Keratinocyte (primary cell): ENCODE measurements around the gene CEP85L. TPM values are rescaled to one million over a fixed set of nuclear protein-coding genes. Genes with fewer than 3 reads are reported as not detected.

Experiments
- DNase-seq: peaks from one replicate; pipeline ENCODE4 v3.0.0-alpha.2; 2011; ENCODE audit warnings: low read depth, missing footprints, low spot score
- FAIRE-seq: peaks from 2 replicates; lab custom pipeline; 2011; peaks lifted over from hg19 to GRCh38; lab: Jason Lieb, UNC
- H2AFZ ChIP-seq: 2 replicates; pipeline ENCODE4 v1.6.0; 2012; ENCODE audit warnings: low read length, control low read depth, inconsistent platforms; ENCODE audit not compliant: control insufficient read depth
- H3K27ac ChIP-seq: 2 replicates; pipeline ENCODE4 v1.5.1; 2011; ENCODE audit warnings: low read length; ENCODE audit not compliant: control insufficient read depth, insufficient read depth
- H3K27me3 ChIP-seq: 3 replicates; pipeline ENCODE4 v1.6.0; 2011; ENCODE audit warnings: low read length; ENCODE audit not compliant: control insufficient read depth, insufficient read depth; ENCODE audit errors: extremely low read depth
- H3K36me3 ChIP-seq, 2 experiments: 2 replicates in 1 of 2; 3 replicates in 1 of 2; pipeline ENCODE4 v1.5.1; 2011; ENCODE audit warnings: low read length in 2 of 2, mild to moderate bottlenecking in 1 of 2; ENCODE audit not compliant: control insufficient read depth in 2 of 2, insufficient read depth in 2 of 2; ENCODE audit errors: extremely low read depth in 1 of 2
- H3K4me1 ChIP-seq: 3 replicates; pipeline ENCODE4 v1.5.1; 2011; ENCODE audit warnings: low read length; ENCODE audit not compliant: control insufficient read depth, insufficient read depth; ENCODE audit errors: extremely low read depth
- H3K4me2 ChIP-seq: 3 replicates; pipeline ENCODE4 v1.6.0; 2011; ENCODE audit warnings: low read depth, low read length; ENCODE audit not compliant: control insufficient read depth, insufficient read depth; ENCODE audit errors: extremely low read depth
- H3K4me3 ChIP-seq, 3 experiments: fragments of 200-600 bp in 1 of 3; sonication (generic) in 1 of 3; 2 replicates in 2 of 3; 3 replicates in 1 of 3; pipeline ENCODE4 v1.5.1; 2011 to 2016; ENCODE audit warnings: low read length in 3 of 3, mild to moderate bottlenecking in 3 of 3, control low read depth in 2 of 3, inconsistent platforms in 1 of 3, low read depth in 1 of 3, mixed read lengths in 1 of 3, mixed run types in 1 of 3, moderate library complexity in 1 of 3; ENCODE audit not compliant: control insufficient read depth in 2 of 3, insufficient read depth in 2 of 3; ENCODE audit errors: extremely low read depth in 1 of 3
- H3K79me2 ChIP-seq: 2 replicates; pipeline ENCODE4 v1.6.0; 2012; ENCODE audit warnings: low read length; ENCODE audit not compliant: control insufficient read depth, insufficient read depth
- H3K9ac ChIP-seq: 3 replicates; pipeline ENCODE4 v1.6.0; 2011; ENCODE audit warnings: low read length; ENCODE audit not compliant: control insufficient read depth, insufficient read depth; ENCODE audit errors: extremely low read depth
- H3K9me1 ChIP-seq: 3 replicates; pipeline ENCODE4 v1.6.0; 2011; ENCODE audit warnings: low read length; ENCODE audit not compliant: control insufficient read depth, insufficient read depth; ENCODE audit errors: extremely low read depth
- H3K9me3 ChIP-seq: 2 replicates; pipeline ENCODE4 v1.5.1; 2012; ENCODE audit warnings: low read depth, low read length; ENCODE audit not compliant: control insufficient read depth
- H4K20me1 ChIP-seq: 3 replicates; pipeline ENCODE4 v1.6.0; 2011; ENCODE audit warnings: low read length; ENCODE audit not compliant: control insufficient read depth, insufficient read depth; ENCODE audit errors: extremely low read depth
- EZH2 ChIP-seq: IDR thresholded peaks from one replicate; pipeline ENCODE4 v1.6.1; 2012; ENCODE audit warnings: inconsistent platforms, mild to moderate bottlenecking, low read length, moderate library complexity
- dilution Hi-C: fragments of 300-500 bp; cut with MboI; formaldehyde crosslinking; loops from one replicate; pipeline ENCODE4 v1.7.0; 2020; ENCODE audit warnings: low sequenced_read_pairs; ENCODE audit not compliant: extremely low pct_ligation_motif_present
- polyA plus RNA-seq, 5 experiments: library from polyadenylated mRNA; depleted of rRNA in 3 of 5; stranded (reverse) in 3 of 5; stranded (forward) in 1 of 5; unstranded in 1 of 5; fragments of >200 nt; gene quantifications; 1 replicate in 1 of 5; 2 replicates in 3 of 5; 3 replicates in 1 of 5; pipeline versions ENCODE4 v1.2.1 to v1.2.3, GENCODE V29; 2011 to 2012; ENCODE audit warnings: missing spikeins in 2 of 5, low read depth in 1 of 5, low replicate concordance in 1 of 5
- TF ChIP-seq, protein P1 (sequence below), 3 experiments: IDR thresholded peaks in 1 of 3; conservative IDR thresholded peaks in 1 of 3; optimal IDR thresholded peaks in 1 of 3; 2 replicates in 2 of 3; 3 replicates in 1 of 3; pipeline versions ENCODE3 to v1.5.1; 2011; ENCODE audit warnings: low read length in 3 of 3, mild to moderate bottlenecking in 3 of 3, moderate library complexity in 2 of 3, control low read depth in 1 of 3, inconsistent platforms in 1 of 3; ENCODE audit not compliant: insufficient read depth in 2 of 3; ENCODE audit errors: extremely low read depth in 1 of 3

The CEP85L gene
- polyA plus RNA-seq, 1 donor (not counting 4 experiments of a cell fraction or from before 2014, with no cell fraction given) = 3.5 TPM

DNA sequence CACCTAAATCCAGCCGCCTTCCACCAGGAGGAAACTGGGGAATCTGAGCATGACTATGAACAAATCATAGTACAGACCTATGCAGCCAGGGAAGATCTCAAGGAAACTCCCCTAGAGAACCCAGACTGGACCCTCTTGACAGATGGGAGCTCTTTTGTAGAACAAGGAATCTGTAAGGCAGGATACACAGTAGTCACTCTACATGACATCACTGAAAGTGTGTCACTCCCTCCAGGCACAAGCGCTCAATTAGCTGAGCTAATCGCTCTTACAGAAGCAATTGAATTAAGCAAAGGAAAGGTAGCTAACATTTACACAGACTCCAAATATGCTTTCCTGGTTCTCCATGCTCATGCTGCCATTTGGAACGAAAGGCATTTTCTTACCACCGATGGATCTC is 66.5 kb downstream of the CEP85L start:
- no peak for DNase-seq
- Histone ChIP-seq H3K9me1 (no peaks in the 10 kb centered on the region), H3K9ac (no peak overlapping the region), H3K4me2 (no peak overlapping the region), H3K27me3 (no peaks in the 10 kb centered on the region), H3K36me3 (no peaks in the 10 kb centered on the region), H3K4me3 (no peak overlapping the region), H3K9me3 (no peaks in the 10 kb centered on the region), H3K4me1 (no peaks in the 10 kb centered on the region), H3K27ac (no peak overlapping the region), H2AFZ (no peak overlapping the region), H4K20me1 (no peaks in the 10 kb centered on the region), H3K79me2 (no peaks in the 10 kb centered on the region)
- no peak for TF ChIP-seq EZH2
- TF ChIP-seq, protein P1, sequence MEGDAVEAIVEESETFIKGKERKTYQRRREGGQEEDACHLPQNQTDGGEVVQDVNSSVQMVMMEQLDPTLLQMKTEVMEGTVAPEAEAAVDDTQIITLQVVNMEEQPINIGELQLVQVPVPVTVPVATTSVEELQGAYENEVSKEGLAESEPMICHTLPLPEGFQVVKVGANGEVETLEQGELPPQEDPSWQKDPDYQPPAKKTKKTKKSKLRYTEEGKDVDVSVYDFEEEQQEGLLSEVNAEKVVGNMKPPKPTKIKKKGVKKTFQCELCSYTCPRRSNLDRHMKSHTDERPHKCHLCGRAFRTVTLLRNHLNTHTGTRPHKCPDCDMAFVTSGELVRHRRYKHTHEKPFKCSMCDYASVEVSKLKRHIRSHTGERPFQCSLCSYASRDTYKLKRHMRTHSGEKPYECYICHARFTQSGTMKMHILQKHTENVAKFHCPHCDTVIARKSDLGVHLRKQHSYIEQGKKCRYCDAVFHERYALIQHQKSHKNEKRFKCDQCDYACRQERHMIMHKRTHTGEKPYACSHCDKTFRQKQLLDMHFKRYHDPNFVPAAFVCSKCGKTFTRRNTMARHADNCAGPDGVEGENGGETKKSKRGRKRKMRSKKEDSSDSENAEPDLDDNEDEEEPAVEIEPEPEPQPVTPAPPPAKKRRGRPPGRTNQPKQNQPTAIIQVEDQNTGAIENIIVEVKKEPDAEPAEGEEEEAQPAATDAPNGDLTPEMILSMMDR (optimal IDR thresholded peaks at IDR 0.05 in 1 of 3, IDR thresholded peaks at IDR 0.05 in 1 of 3, conservative IDR thresholded peaks at IDR 0.05 in 1 of 3; ENCODE audit: extremely low read depth in 1 of 3, insufficient read depth in 2 of 3, low read length in 3 of 3) = no peak
- dilution Hi-C loops = no loop called here
- FAIRE-seq = no peak

GRCh38 chr6:118581489-118581959 is 69.9 kb downstream of the CEP85L start:
- dilution Hi-C loops = no loop called here
- Histone ChIP-seq H3K27me3 (no peaks in the 10 kb centered on the region), H4K20me1 (no peaks in the 10 kb centered on the region), H3K9me1 (no peaks in the 10 kb centered on the region), H3K27ac (no peak overlapping the region), H3K79me2 (no peaks in the 10 kb centered on the region), H3K9ac (no peak overlapping the region), H2AFZ (no peak overlapping the region), H3K9me3 (peaks cover 7% of the 10 kb centered on the region), H3K4me1 (no peaks in the 10 kb centered on the region), H3K4me2 (no peak overlapping the region), H3K36me3 (no peaks in the 10 kb centered on the region), H3K4me3 (no peak overlapping the region)
- DNase-seq = no peak
- FAIRE-seq = no peak
- TF ChIP-seq, protein P1 (optimal IDR thresholded peaks at IDR 0.05 in 1 of 3, IDR thresholded peaks at IDR 0.05 in 1 of 3, conservative IDR thresholded peaks at IDR 0.05 in 1 of 3; ENCODE audit: extremely low read depth in 1 of 3, insufficient read depth in 2 of 3, low read length in 3 of 3) = no peak
- TF ChIP-seq EZH2 = no peak
